ENCODE results near the gene SGF29. TPM values are rescaled to one million over a fixed set of nuclear protein-coding genes. Genes with fewer than 3 reads are reported as not detected.
"Not testable (repeated sequence)": the region's sequence is repeated elsewhere in the genome, so short reads cannot be mapped to it uniquely, and the experiment has no call there.

SGF29 gene
- total RNA-seq, 4 donors from 2014 or later = 11.0 to 31.3 (median 13.1) TPM

DNA sequence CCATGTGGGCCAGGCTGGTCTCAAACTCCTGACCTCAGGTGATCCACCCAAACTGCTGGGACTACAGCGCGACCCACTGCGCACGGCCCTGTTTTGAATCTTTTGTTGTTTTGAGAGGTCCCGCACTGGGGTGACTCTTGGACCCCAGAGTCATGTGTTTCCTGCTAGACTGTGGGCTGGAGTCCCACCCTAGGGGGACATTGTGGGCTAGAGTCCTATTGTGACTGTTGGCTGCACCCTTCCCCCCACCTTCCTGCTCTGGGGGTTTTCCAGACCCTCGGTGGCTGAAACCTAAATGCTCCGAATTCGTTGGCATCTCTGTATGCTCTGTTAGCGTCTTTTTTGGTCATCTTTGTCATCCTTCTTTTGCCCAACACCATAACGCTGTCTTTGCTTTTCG is 30.9 kb upstream of the SGF29 start:
- Histone ChIP-seq H3K9me3 (no peaks in the 10 kb centered on the region), H3K4me1 (peaks cover 0 to 7% (median 0%) of the 10 kb centered on the region in 3 donors), H3K27me3 (no peaks in the 10 kb centered on the region), H3K4me3 (no peak overlapping the region), H3K27ac (no peak overlapping the region), H3K36me3 (no peaks in the 10 kb centered on the region)
- WGBS, 2 donors = 70 to 82% methylated on average over 11 of the region's 11 CpGs
- no peak for DNase-seq
- TF ChIP-seq, protein P1, sequence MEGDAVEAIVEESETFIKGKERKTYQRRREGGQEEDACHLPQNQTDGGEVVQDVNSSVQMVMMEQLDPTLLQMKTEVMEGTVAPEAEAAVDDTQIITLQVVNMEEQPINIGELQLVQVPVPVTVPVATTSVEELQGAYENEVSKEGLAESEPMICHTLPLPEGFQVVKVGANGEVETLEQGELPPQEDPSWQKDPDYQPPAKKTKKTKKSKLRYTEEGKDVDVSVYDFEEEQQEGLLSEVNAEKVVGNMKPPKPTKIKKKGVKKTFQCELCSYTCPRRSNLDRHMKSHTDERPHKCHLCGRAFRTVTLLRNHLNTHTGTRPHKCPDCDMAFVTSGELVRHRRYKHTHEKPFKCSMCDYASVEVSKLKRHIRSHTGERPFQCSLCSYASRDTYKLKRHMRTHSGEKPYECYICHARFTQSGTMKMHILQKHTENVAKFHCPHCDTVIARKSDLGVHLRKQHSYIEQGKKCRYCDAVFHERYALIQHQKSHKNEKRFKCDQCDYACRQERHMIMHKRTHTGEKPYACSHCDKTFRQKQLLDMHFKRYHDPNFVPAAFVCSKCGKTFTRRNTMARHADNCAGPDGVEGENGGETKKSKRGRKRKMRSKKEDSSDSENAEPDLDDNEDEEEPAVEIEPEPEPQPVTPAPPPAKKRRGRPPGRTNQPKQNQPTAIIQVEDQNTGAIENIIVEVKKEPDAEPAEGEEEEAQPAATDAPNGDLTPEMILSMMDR (IDR thresholded peaks at IDR 0.05) = no peak
- TF ChIP-seq POLR2A (IDR thresholded peaks at IDR 0.05) = no peak
- intact Hi-C loops (cut with DNase I) = no loop called here

GRCh38 chr16:28524681-28525171 is 29.0 kb upstream of the SGF29 start:
- no peaks in the 10 kb centered on the region for H3K27me3 ChIP-seq
- no peak overlapping the region for H3K27ac ChIP-seq
- H3K36me3 ChIP-seq = no peaks in the 10 kb centered on the region
- TF ChIP-seq POLR2A (IDR thresholded peaks at IDR 0.05) = no peak
- TF ChIP-seq, protein P1 (IDR thresholded peaks at IDR 0.05) = no peak
- WGBS, 2 donors = 66 to 70% methylated on average over 6 of the region's 6 CpGs
- intact Hi-C loops (cut with DNase I) = no loop called here
- H3K4me3 ChIP-seq = no peak overlapping the region
- no peaks in the 10 kb centered on the region for H3K9me3 ChIP-seq
- no peak for DNase-seq
- peaks cover 0 to 7% (median 0%) of the 10 kb centered on the region in 3 donors for H3K4me1 ChIP-seq

- Histone ChIP-seq H3K27ac (no peak overlapping the region), H3K4me3 (no peak overlapping the region), H3K27me3 (no peaks in the 10 kb centered on the region), H3K9me3 (no peaks in the 10 kb centered on the region), H3K4me1 (peaks cover 0 to 9% (median 0%) of the 10 kb centered on the region in 3 donors), H3K36me3 (no peaks in the 10 kb centered on the region)
- no peak for DNase-seq
- 76 to 84% methylated on average over 11 of the region's 11 CpGs for WGBS, 2 donors
- intact Hi-C loops (cut with DNase I) = no loop called here
- TF ChIP-seq, protein P1 (IDR thresholded peaks at IDR 0.05) = no peak
- TF ChIP-seq POLR2A (IDR thresholded peaks at IDR 0.05) = no peak
Measured at GRCh38 chr16:28526201-28527099, 27.3 kb upstream of the SGF29 start.

GRCh38 chr16:28527100-28527785 is 26.5 kb upstream of the SGF29 start:
- DNase-seq; intact Hi-C loops (cut with DNase I); H3K27me3 ChIP-seq; H3K27ac ChIP-seq; H3K4me3 ChIP-seq; H3K36me3 ChIP-seq; H3K9me3 ChIP-seq: not testable (repeated sequence)
- WGBS, 2 donors = 91 to 94% methylated on average over 5 of the region's 7 CpGs
- peaks cover 2 to 17% (median 5%) of the 10 kb centered on the region in 3 donors for H3K4me1 ChIP-seq

DNA sequence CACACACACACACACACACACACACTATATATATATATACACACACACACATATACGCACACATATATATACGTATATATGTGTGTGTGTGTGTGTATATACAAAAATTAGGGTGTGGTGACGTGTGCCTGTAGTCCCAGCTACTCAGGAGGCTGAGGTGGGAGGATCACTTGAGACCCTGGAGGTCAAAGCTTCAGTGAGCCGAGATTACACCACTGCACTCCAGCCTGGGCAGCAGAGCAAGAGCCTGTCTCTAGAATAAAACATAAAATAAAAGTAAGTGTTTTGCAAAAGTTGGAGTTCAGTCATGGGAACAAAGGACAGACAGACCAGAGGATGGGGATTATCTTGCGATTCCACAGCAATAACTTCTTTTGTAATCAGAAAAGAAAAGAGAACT is 25.7 kb upstream of the SGF29 start:
- DNase-seq = no peak
- WGBS, 2 donors = 83 to 89% methylated on average over 5 of the region's 5 CpGs
- Histone ChIP-seq H3K27me3 (no peaks in the 10 kb centered on the region), H3K27ac (no peak overlapping the region), H3K4me3 (no peak overlapping the region), H3K4me1 (peaks cover 6 to 24% (median 8%) of the 10 kb centered on the region in 3 donors), H3K36me3 (no peaks in the 10 kb centered on the region), H3K9me3 (no peaks in the 10 kb centered on the region)
- intact Hi-C loops (cut with DNase I) = no loop called here
- TF ChIP-seq, protein P1 (IDR thresholded peaks at IDR 0.05) = no peak
- no peak for TF ChIP-seq POLR2A (IDR thresholded peaks at IDR 0.05)

All from esophagus squamous epithelium (tissue), 5 donors.